Upper lobe of left lung (tissue), 4 donors: ENCODE data around the gene SCNN1G.

Experiments used
- POLR2A ChIP-seq, 4 donors: fragments of 450-650 bp; IDR thresholded peaks; one replicate each; pipeline ENCODE4 v1.5.1; 2016 to 2017; ENCODE audit warnings: antibody characterized with exemption in 4 of 4, mild to moderate bottlenecking in 2 of 4
- POLR2AphosphoS5 ChIP-seq, 2 donors: sonication (generic); formaldehyde crosslinking; IDR thresholded peaks; one replicate each; pipeline ENCODE4 v1.5.1; 2017; ENCODE audit warnings: antibody characterized with exemption in 2 of 2
- TF ChIP-seq, protein P1 (sequence below), 6 experiments: fragments of 450-650 bp in 4 of 6; fragments of 200-600 bp in 2 of 6; sonication (generic) in 2 of 6; IDR thresholded peaks; one replicate each; pipeline ENCODE4 v1.5.1; 2016 to 2019; ENCODE audit warnings: antibody characterized with exemption in 6 of 6

DNA sequence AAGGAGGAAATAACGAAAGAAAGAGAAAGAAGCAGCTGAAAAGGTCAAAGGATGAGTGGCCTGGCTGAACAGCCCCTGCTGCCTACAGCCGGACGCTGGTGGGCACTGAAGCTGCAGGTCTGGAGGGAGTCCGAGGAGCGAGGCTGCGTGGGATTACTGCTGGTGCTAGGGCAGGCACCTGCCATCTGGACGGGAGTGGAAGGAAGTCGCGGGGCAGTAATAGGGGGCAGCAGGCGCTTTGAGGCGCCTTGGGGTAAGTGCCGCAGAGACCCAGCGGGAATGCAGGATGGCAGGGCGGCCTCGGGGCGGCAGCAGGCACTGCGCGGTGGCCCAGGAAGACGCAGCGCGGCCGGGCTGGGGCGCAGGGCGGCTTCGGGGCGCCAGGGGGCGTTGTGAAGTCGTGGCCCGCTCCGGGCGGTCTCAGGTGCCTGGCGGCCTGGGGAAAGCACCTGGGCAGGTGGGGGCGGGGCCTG lies 303 bp upstream of the SCNN1G start:
- TF ChIP-seq, protein P1, sequence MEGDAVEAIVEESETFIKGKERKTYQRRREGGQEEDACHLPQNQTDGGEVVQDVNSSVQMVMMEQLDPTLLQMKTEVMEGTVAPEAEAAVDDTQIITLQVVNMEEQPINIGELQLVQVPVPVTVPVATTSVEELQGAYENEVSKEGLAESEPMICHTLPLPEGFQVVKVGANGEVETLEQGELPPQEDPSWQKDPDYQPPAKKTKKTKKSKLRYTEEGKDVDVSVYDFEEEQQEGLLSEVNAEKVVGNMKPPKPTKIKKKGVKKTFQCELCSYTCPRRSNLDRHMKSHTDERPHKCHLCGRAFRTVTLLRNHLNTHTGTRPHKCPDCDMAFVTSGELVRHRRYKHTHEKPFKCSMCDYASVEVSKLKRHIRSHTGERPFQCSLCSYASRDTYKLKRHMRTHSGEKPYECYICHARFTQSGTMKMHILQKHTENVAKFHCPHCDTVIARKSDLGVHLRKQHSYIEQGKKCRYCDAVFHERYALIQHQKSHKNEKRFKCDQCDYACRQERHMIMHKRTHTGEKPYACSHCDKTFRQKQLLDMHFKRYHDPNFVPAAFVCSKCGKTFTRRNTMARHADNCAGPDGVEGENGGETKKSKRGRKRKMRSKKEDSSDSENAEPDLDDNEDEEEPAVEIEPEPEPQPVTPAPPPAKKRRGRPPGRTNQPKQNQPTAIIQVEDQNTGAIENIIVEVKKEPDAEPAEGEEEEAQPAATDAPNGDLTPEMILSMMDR (IDR thresholded peaks at IDR 0.05): peak; percentile 97 to 100 (median 99)
- no peak for TF ChIP-seq POLR2A (IDR thresholded peaks at IDR 0.05)
- TF ChIP-seq POLR2AphosphoS5 (IDR thresholded peaks at IDR 0.05): no peak
